HFF-Myc (cell line): ENCODE measurements around the gene HOXC4.
A peak's percentile ranks its signal among the peaks of the same experiment; 100 is the strongest.

Experiments used
- DNase-seq: peaks from one replicate; pipeline ENCODE4 v3.0.0-alpha.2; 2011; ENCODE audit warnings: low read depth; ENCODE audit errors: extremely low read depth
- H3K4me3 ChIP-seq: replicated peaks from 2 replicates; pipeline ENCODE4 v1.5.1; 2011; ENCODE audit warnings: low read depth, mild to moderate bottlenecking, control low read depth, low read length
- TF ChIP-seq, protein P1 (sequence below): IDR thresholded peaks from 2 replicates; pipeline ENCODE4 v1.5.1; 2012; ENCODE audit warnings: mild to moderate bottlenecking, low read depth, low read length, control low read depth; ENCODE audit errors: missing control alignments

Gene HOXC4

DNA sequence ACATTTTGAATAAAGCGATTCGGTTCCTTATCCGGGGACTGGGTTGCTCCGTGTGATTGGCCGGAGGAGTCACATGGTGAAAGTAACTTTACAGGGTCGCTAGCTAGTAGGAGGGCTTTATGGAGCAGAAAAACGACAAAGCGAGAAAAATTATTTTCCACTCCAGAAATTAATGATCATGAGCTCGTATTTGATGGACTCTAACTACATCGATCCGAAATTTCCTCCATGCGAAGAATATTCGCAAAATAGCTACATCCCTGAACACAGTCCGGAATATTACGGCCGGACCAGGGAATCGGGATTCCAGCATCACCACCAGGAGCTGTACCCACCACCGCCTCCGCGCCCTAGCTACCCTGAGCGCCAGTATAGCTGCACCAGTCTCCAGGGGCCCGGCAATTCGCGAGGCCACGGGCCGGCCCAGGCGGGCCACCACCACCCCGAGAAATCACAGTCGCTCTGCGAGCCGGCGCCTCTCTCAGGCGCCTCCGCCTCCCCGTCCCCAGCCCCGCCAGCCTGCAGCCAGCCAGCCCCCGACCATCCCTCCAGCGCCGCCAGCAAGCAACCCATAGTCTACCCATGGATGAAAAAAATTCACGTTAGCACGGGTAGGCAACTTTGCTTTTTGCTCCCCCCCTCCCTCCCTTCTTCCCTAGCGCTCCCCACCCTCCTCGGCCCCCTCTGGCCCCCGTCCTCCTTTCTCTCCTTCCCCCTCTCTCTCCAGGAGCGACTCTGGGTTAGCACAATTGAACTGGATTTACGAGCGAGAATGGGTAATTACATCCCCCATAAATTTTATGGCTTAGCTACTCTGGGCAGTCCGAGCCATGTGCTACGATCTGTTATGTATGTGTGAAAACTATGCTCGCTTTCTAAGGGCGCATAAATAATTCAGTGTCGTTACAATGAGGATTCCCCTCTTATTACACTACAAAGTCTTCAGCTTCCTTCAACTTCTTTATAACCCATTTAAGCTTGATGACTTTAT lies at the start of gene HOXC4:
Gene HOXC4 (plus strand): TSS at position 85 of the 991 bp plus-strand sequence. CDS start 88 bp downstream, at position 173.
- TF ChIP-seq, protein P1, sequence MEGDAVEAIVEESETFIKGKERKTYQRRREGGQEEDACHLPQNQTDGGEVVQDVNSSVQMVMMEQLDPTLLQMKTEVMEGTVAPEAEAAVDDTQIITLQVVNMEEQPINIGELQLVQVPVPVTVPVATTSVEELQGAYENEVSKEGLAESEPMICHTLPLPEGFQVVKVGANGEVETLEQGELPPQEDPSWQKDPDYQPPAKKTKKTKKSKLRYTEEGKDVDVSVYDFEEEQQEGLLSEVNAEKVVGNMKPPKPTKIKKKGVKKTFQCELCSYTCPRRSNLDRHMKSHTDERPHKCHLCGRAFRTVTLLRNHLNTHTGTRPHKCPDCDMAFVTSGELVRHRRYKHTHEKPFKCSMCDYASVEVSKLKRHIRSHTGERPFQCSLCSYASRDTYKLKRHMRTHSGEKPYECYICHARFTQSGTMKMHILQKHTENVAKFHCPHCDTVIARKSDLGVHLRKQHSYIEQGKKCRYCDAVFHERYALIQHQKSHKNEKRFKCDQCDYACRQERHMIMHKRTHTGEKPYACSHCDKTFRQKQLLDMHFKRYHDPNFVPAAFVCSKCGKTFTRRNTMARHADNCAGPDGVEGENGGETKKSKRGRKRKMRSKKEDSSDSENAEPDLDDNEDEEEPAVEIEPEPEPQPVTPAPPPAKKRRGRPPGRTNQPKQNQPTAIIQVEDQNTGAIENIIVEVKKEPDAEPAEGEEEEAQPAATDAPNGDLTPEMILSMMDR, result no peak
- H3K4me3 ChIP-seq, result 0 out of 2 replicates have a peak within 1 kb of the TSS, but pooled peaks have one; percentile 10
- DNase-seq, result no peak

DNA sequence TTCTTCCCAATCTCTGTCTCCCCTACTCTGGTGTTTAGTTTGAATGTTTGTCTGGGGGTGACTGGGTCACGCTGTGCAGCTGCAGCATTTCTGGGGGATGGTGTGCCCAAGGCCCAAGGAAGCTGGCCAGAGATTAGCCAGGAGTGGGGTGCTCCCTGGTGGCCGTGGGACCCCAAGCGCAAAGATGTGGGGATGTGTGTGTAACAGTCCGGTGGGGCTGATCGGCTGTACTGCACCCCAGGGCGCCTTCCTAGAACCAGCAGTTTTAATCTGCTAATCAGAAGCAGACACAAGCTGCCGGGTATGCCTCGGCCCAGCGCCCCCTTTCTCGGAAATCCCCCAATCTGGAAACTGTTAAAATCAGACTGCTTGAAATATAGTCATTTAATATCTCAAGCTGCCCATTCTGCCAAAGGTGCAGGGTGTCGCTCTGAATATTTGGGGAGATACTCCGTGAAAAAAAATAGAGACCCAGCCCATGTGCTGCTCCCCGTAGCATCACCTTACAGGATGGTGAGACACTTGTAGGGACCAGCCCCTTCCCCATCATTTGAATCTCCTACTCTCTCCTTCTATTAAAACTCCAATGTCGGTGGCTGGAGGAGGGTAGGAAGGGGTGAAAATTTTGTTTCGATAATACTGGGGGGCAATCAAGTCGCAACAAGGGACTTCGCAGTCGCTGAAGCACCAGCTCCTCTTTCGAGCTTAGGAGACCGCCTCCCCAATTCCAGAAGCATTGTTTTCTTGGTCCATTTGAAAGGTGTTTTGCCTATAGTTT lies 49.4 kb upstream of the HOXC4 start:
- TF ChIP-seq, protein P1, result peak; percentile 28
- H3K4me3 ChIP-seq, result no peak overlapping the region
- DNase-seq, result no peak

DNA sequence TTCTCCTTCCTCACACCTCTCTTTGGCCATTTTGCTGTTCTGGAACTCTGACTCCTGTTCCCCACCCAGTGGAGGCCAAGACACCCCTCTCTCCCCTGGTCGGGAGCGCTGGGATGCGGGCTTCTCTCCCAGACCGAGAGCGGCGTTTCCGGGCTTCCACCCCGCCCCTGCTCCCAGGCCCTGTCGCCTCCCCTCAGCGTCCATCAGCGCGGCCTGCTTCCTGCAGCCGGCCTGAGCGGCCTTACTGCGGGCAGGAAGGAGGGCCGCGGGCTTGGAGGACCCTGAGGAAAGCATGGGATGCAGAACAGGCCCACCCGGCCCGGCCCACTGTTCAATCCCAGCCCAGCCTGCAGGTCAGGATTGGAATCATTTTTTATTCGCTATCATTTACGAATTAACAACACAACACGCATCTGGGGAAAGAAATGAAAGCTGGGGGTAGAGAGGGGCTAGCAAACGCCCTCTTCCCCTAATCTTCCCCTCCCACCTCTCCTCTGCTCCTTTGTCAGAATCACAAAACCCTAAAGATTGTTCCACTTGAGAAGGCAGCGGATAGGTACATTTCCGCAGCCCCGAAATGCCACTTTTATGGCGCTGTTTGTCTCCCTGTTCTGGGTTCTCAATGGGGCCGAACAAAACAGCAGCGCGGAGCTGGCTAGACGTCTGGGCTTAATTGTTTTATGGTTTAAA lies 48.6 kb upstream of the HOXC4 start:
- TF ChIP-seq, protein P1, result no peak
- no peak overlapping the region for H3K4me3 ChIP-seq
- DNase-seq, result no peak

DNA sequence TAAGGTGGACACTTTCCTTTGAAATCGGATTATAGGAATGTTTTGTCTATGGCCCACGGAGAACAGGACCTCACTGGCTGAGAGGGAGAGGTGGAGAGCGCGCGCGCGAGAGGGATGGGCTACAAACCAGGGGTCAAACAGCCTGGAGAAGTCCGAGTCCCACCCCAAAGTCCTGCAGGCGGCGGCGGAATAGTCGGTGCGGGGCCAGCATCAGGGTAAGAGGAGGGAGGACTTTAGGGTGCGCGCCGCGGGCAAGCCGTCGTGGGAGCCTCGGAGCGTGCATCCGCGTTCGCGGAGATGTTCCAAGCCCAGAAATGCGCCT lies 48.1 kb upstream of the HOXC4 start:
- DNase-seq, result no peak
- no peak overlapping the region for H3K4me3 ChIP-seq
- TF ChIP-seq, protein P1, result no peak

DNA sequence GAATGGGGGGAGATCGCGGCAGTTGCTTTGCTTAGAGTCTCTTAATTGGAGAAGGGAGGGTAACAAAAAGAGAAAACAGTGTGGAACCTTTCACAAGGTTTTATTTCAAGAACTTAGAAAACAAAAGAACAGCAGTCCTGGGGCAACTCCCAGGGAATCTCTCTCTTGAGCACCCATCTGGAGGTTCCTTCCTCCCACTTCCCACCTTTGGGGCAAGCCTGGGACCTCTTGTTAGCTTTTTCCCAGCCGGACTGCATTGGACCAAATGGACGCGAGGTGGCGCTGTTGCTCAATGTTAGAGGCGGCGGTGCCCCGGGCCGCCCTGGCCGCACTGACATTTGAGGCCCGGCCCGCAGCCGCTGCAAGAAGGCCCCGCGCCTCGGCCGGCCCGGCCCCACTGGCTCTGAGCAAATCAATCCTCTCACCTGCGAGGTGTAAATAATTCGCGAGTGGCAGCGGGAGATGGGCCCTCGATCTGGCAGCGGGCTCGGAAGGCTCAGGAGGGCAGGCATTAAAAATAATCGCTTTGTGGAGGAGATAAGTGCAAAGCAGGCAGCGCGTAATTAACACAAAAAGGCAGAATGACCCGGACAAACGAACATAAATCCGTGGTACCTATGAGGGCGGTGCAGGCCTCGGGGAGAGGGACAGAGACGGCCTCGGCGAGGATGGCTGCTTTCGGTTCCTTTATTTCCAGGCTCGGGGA lies 47.6 kb upstream of the HOXC4 start:
- DNase-seq, result peak; percentile 36
- no peak overlapping the region for H3K4me3 ChIP-seq

More for the DNA sequence above, 47.6 kb upstream of the HOXC4 start:
- TF ChIP-seq, protein P1, result peak; percentile 86
